ENCODE data around the gene RIPOR3.
"Not testable (repeated sequence)": the region's sequence is repeated elsewhere in the genome, so short reads cannot be mapped to it uniquely, and the experiment has no call there.

RIPOR3 gene

DNA sequence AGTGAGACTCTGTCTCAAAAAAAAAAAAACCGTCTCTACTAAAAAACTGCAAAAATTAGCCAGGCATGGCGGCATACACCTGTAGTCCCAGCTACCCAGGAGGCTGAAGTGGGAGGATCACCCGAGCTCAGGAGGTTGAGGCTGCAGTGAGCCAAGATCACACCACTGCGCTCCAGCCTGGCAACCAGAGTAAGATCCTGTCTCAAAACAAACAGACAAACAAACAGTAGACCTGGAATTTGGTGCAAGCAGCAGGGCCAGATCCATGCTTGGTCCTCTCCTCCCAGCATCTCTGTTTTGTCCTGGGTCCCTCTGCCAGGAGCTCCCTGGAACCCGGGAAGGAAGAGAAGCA, 11.6 kb downstream of the RIPOR3 start:
- DNase-seq = no peak

DNA sequence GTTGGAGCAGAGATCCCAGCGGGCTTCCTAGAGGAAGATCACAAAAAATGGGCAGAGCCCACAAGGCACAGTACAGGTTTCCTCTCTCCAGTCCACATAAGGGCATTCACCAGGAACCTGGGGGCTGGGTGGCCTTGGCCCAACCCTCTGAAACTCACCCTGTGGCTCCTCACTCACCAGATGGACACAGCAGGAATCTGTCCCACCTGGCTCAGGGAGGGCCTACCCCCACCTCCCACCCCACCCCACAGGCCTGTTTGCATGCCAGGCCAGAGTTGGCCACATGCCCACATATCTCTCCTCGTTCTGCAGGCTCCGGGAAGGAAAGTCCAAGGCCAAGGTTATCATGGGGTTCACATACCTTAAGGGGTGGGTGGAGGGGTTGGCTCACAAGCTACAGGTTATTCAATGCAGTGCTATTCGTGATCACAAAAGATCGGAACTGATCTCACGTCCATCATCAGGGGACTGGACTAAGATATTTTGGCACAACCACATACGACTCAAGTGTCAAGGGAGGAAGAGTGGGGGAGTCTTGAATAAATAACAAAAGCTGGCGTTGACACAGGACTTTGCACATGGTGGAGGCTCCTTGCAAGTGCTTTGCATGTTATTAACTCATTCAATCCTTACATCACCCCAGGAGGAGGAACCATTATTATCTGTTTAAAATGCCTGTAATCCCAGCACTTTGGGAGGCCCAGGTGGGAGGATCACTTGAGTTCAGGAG, 13.0 kb downstream of the RIPOR3 start:
- no peak for DNase-seq

DNA sequence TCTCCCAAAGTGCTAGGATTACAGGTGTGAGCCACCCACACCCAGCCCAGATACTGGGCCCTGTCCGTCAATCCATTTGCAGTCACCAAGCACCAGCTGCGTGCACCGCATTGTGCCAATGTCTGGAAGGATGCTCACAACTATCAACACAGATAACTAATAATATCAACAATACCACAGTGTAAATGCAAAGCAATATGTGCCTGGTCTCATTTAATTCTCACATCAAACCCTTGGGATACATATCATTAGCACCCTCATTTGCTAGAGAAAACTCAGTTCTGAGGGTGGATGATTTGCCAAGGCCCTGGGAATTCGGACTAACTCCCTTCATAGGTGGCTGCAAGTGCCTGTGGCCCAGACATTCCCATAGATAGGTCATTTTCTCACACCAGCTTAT, 14.5 kb downstream of the RIPOR3 start:
- no peak for DNase-seq

DNA sequence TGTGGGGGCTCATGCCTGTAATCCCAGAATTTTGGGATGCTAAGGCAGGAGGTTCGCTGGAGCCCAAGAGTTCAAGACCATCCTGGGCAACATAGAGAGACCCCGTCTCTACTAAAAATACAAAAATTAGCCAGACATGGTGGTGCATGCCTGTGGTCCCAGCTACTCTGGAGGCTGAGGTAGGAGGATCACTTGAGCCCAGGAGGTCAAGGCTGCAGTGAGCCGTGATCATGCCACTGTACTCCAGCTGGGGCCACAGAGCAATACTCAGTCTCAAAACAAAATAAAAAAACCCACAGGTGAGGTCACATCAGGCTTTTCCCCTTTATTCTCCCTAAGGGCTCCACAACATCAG, 15.0 kb downstream of the RIPOR3 start:
- not testable (repeated sequence) for DNase-seq

DNA sequence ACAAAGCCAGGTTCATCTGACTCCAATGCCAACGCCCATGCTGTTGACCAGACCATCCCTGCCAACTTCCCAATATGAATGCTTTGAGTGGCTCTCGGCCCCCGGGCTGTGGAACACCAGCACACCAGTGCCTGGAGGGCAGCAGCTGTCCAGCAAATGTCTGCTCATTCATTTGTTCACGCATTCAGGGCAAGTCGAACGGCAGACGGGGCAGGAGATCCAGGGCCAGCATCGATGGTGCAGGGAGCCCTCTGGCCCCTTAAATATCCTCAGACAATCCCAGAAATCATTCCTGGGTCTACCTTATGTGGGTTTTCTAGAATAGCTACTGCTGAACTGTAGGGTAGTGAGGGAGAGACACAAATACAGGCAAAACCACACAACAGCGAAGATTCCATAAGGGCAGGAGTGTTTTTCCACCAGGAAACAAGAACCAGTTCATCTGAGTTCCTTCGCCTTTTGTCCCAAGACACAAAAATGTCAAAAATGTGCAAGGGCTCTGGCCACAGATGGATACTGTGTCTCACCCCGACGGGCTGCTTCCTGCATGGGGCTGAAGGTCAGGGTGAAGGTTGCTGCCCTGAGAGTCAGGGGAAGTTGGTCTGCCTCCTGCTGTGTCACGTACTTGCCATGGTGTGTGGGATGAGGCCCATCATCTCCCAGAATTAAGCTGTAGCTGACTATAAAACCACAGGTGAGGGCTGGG, 15.5 kb downstream of the RIPOR3 start:
- DNase-seq = no peak

DNA sequence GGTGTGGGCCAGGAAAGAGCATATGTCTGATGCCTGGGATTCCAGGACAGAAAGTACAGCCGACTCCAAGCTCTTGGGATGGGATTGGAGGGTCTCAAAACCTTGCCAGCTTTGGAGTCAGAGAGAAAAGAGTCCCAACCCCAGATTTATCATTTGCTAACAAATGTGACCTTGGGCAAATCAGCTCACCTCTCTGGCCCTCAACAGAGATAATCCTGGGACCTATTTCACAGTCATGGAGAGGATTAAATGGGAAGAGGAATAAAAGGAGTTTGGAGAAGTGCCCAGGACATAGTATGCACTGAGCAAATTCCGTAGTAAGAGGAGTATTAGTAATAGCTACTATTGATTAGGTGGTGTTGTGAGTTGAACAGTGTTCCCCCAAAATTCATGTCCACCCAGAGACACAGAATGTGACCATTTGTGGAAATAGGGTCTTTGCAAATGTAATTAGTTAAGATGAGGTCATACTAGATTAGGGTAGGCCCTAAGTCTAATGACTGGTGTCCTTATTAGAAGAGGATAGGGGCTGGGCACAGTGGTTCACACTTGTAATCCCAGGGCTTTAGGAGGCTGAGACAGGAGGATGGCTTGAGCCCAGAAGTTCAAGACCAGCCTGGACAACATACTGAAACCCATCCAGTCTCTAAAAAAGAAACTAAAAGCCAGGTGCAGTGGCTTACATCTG, 17.1 kb downstream of the RIPOR3 start:
- no peak for DNase-seq

DNA sequence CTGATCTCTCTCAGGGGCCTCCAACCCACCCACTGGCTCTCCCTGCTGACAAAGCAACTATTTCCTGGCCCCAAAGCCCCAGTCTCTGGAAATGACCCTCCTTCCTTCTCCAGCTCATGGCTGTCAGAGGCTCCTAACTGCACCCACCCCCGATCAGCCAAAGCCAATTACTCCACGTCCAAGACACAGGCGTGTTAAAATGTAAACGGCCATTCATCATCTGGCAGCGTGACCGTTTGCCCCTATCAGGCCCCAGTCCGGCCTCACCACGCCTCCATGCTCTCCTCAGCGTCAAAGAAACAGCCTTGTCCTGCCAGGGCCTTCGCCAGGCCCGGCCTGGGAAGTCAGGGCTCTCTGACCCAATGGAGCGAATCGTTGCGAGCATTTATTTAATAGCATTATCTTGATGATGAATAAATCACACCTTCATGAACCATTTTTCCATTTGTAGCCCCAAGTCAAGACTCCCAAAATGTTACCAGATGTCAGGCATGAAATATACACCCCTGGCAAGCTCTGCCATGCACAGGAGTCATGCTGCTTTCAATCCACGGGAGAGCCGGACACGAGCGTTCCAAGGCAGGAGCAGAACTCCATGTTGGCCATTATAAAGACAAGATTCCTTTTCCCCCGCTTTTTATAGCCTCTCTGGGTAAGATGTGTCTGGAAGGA, 17.7 kb downstream of the RIPOR3 start:
- DNase-seq = no peak

DNA sequence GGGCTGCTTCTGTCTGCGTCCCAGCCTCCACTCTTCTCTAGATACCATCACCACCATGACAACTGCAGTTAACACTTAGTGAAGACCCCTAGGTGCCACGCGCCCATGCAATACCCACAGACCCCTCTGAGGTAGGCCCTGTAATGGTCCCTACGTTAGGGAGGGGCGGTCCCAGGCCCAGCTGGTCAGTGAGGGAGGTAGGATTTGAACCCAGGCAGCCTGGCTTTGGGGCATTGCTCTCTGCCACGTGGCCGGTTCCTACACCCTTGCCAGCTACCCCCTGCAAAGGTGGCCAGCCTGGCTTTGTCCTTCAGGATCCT, 18.2 kb downstream of the RIPOR3 start:
- DNase-seq = no peak

DNA sequence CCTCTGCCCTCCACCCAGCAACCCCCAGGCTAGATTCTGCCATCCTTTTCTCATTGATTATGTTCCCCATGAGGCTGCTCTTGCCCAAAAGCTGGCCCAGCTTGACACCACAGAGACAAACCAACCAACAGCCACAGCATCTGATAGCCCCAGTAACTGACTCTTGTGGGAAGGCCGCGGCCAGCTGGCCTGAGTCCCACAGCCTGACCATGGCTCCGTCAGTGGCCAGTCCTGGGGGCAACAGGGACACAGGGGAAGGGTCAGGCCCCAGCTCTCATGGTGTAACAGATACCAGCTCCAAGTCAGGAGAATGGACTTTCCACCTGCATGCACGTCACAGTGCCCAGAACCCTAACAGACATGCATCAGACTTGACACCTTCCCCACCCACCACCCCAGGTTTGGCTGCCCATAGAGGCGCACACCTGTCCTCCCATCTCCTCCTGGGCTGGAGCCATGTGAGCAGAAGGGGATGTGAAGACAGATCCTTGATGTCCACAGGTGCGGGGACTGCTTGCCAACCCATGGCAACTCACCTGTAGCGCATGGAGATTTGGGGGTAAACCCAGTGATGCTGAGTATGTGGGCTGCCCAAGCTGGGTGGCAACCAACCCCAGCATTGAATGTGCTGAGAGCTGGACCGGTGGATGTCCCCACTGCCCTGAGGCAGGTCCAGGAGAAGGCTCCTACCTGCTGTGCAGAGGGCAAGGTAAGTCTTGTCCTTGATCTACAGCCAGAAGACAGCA, 18.8 kb downstream of the RIPOR3 start:
- DNase-seq = no peak

DNA sequence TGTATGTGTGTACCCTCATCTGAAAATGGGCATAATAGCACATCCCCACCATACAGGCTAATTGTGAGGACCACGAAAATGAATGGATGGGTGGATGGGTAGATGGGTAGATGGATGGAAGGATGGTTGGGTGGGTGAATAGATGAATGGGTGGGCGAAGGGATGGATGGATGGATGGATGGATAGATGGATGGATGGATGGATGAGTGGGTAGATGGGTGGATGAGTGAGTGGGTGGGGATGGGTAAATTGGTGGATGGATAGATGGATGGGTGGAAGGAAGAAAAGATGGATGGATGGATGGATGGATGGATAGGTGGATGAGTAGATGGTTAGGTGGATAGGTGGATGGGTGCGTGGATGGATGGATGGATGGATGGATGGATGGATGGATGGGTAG, 19.7 kb downstream of the RIPOR3 start:
- no peak for DNase-seq

DNA sequence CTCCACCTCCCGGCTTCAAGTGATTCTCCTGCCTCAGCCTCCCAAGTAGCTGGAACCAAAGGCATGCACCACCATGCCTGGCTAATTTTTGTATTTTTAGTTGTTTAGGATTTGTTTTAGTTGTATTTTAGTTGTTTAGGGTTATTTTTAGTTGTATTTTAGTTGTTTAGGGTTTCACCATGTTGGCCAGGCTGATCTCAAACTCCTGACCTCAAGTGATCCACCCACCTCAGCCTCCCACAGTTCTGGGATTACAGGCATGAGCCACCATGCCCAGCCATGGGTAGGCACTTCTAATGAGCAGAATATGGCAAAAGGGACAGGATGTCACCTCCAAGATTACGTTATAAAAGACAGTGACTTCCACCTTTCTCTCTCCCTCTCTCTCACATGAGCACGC, 20.3 kb downstream of the RIPOR3 start:
- DNase-seq = not testable (repeated sequence)

DNA sequence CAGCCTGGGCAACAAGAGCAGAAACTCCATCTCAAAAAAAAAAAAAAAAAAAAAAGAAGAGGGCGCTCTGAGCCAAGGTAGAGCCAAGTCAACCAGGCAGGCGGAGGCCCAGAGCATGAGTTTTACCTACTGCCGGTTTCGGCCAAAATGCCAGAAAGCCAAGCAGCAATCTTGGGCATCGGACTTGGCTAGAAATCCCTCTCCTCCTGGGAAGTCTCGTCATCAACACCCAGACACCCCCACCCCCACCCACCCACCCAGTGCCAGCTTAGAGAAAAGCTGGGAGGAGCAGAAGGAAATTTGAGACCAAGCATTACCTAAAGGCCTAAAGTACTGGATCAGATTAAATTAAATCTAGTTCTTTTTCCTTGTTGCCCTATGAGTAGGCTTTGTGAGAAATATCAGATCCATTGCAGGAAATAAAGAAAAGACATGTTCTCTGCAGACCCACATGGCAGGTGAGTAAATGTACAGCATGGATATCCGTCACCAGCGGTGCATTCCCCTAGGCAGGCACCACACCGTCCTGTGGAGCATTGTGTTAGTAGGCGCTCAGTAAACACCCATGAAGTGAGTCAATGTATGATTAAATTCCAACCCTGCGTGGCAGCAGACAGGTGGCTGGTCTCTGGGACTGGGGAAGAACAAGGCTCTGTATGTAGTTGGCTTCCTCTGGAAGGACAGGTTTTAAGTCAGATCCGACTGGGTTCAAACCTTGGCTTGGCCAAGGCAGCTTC, 21.0 kb downstream of the RIPOR3 start:
- no peak for DNase-seq

DNA sequence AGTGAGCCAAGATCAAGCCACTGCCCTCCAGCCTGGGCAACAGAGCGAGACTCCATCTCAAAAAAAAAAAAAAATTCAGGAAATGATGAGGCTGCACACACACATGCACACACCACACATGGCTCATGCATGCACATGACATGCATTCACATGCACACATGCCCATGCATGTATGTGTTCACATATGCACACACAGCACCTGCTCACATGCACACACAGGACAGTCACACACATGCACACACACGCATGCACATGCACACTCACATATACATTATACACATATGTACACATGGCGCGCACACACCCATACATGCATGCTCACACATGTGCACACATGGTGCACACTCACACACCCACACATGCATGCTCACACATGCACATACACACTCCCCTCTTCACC, 22.5 kb downstream of the RIPOR3 start:
- DNase-seq = no peak

DNA sequence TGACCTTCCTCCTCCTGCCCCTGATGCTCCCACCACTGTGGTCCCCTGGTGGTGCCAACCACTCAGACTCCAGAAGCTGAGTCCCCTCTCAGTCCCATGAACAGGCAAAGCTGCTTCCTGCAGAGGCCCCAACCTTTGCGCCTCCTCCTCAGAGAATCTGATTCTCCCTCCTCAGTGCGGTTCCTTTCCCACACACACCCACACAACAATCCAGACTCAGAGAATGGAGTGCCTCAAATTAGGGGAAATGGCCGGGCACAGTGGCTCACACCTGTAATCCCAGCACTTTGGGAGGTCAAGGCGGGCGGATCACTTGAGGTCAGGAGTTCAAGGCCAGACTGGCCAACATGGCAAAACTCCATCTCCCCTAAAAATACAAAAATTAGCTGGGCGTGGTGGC, 23.0 kb downstream of the RIPOR3 start:
- DNase-seq = no peak

DNA sequence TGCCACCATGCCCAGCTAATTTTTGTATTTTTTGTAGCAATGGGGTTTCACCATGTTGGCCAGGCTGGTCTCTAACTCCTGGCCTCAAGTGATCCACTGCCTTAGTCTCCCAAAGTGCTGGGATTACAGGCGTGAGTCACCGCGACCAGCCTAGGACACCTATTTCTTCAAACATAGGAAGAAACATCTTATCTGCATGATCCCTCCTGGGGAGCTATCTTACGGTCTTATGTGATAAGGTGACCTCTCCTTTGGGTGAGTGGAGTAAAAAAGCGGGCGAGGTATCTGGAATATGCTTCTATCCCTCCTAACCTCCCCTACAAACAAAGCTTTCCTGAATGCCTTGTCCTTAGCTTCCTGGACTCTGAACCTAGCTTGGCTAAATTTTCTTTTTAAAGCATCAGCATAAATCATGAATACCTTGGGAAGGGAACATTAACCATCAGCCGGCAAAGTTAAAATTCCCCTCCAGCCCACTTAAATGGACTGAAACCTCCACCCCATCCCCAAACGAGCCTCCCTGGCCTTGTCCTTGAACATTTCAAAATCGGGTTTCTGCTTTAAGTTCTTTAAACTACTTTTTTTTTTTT, 24.5 kb downstream of the RIPOR3 start:
- no peak for DNase-seq

DNA sequence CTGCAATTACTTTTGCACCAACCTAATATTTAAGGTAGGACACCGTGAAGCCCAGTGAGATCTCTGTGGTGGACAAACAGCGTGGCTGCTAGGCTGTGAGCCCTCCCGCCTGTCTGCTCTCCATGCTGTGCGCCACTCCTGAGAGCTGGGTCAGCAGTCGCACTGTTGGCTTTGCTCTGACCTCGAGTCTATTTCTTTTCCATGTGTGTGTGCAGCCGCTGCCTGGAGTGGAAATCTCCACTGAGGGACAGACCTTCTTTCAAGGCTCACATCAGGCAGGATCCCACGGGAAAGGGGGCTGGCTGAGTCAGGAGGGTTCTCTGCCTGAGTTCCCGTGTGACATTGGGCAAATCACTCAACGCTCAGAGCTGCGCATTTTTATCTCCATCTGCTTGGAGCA, 27.1 kb downstream of the RIPOR3 start:
- no peak for DNase-seq

DNA sequence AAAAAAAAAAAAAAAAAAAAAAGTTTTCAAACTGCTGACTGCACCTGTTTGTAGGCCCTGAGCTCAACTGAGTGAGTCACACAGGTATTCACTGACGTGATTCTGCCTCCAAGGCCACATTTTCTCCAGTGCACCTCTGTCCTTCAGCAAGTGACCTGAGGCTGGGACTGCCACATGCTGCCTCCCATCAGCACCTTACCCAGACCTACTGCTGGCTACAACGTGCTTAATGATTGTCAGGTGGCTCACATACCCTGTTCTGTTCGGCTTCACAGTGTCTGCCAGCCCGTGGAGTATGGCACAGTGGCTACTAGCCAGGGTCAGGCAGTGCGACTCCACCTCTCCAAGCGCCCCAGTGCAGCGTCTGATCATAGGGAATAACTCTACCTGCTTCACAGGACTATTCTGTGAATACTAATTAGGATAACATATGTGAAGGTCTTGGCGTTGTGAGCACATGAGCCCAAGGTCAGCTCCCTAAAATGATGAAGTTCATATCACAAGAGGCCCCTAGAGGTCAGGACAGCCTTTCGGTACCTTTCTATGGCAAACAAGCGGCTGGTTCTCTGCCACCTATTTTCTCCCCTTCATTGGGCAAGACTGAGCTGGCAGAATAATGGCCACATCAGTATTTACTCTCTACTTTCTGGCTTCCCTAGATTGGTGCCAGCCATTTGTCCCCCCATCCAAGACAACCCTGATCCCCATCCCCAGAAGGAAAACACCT, 28.1 kb downstream of the RIPOR3 start:
- DNase-seq = no peak

DNA sequence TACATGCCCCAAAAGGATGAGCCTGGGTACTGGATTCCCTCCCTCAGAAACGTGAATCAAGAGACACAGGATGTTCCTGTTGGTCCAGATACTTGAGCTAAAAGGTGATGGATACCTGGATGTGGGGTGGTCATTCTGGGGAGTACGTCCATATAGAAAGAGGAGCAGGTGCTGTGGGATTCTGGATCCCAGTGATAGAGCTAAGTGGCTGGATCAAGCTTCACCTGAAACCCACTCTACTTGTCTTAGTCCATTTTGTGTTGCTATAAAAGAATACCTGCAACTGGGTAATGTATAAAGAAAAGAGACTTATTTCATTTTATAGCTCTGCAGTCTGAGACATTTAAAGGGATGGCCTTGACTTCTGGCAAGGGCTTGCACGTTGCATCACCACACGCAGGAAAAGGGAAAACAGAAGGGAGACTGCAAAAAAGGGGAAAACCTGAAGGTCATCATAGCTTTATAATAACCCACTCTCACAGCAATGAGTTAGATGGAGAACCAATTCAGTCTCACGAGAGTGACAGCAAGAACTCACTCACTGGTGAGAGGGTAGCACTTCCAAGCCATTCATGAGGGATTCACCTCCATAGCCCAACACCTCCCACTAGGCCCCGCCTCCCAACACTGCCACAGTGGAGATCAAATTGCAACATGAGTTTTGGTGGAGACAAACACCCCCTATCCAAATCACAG, 31.2 kb downstream of the RIPOR3 start:
- no peak for DNase-seq

DNA sequence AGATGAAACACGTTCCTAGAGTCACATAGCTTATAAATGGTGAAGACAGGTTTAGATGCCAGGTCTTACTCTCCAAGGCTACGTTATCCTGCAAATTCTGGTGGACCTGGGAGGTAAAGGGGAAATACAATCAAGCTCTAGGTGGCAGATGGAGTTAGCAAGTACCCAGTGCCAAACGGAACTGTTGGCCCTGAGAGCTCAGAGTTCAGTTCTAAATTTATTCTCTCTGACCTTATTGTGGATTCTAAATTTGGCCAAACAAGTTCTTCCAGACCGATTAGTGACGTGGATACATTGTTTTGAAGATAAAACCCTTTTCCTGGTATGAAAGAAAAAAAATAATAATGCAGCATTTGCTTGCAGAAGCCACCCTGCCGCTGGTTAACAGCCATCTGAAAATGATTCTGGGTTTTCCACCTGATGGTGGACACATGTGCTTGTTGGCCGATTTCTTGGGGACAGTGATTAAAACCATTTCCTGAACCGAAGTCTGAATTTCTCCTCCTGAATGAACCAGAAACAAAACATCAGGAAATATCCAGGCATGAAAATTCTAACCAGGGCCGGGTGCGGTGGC, 32.5 kb downstream of the RIPOR3 start:
- no peak for DNase-seq

DNA sequence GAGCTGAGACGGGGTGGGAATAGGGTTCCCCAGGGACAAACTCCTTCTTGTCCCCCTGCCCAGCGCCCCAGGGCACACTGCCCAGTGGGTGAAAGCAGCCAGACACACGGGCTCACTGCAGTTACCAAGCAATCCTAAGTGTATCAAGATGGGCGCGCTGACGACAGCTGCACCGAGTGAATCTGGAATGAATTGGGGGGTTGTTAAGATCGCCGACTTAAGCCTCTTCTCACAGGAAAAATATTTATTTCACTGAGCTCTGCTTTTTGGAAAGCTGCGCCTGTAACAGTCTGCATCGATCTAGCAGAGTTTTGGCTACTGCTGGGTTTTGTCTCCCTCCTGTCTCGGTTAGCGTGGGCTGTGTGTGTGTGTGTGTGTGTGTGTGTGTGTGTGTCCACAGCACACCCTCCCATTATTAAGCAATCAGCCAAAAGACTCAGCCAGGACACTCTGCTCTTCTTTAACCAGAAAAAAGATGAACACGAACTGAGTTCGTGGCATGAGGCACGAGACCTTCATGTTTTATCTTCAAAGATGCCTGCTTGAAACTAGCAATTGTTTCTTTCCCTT, 35.9 kb downstream of the RIPOR3 start:
- DNase-seq = no peak

Data from NCI-H1105 (cell line).